Fibroblast of pulmonary artery (primary cell): ENCODE results near the gene CD4.

Experiments used
- DNase-seq: peaks from one replicate; pipeline ENCODE4 v3.0.0-alpha.2; 2010; ENCODE audit warnings: low read depth
- H3K4me3 ChIP-seq: replicated peaks from 2 replicates; pipeline ENCODE4 v1.5.1; 2011; ENCODE audit warnings: low read depth, mild to moderate bottlenecking, control low read depth, low read length, moderate library complexity
- CTCF ChIP-seq: IDR thresholded peaks from 2 replicates; pipeline ENCODE4 v1.5.1; 2011; ENCODE audit warnings: mild to moderate bottlenecking, control low read depth, low read length, inconsistent platforms; ENCODE audit errors: missing control alignments

The CD4 gene

GRCh38 chr12:6774499-6775062, 14.7 kb upstream of the CD4 start:
- TF ChIP-seq CTCF = no peak
- no peak for DNase-seq
- H3K4me3 ChIP-seq = no peak overlapping the region

GRCh38 chr12:6775185-6776174, 13.8 kb upstream of the CD4 start:
- TF ChIP-seq CTCF = no peak
- DNase-seq = no peak
- no peak overlapping the region for H3K4me3 ChIP-seq

- no peak for TF ChIP-seq CTCF
- no peak for DNase-seq
- no peak overlapping the region for H3K4me3 ChIP-seq
Measured at GRCh38 chr12:6777386-6777785, 11.9 kb upstream of the CD4 start.

GRCh38 chr12:6778217-6778573, 11.1 kb upstream of the CD4 start:
- no peak for TF ChIP-seq CTCF
- peak overlapping the region; percentile 45 for H3K4me3 ChIP-seq
- no peak for DNase-seq

- H3K4me3 ChIP-seq = peak overlapping the region; percentile 45
- DNase-seq = peak; percentile 95
- peak; percentile 92 for TF ChIP-seq CTCF
Measured at GRCh38 chr12:6778574-6779550, 10.5 kb upstream of the CD4 start.

- DNase-seq = no peak
- no peak overlapping the region for H3K4me3 ChIP-seq
- TF ChIP-seq CTCF = no peak
Measured at GRCh38 chr12:6779708-6780432, 9.5 kb upstream of the CD4 start.
